GM19397 (cell line): Measurements from ENCODE around the gene TMEM98.
"Not testable (repeated sequence)": the region's sequence is repeated elsewhere in the genome, so short reads cannot be mapped to it uniquely, and the experiment has no call there.

ENCODE experiments used
- ATAC-seq: cut with Tn5 transposase; IDR thresholded peaks from one replicate; pipeline ENCODE4 v1.9.1; 2021; ENCODE audit warnings: mild to moderate bottlenecking, moderate library complexity; ENCODE audit not compliant: unreplicated experiment

Gene TMEM98

DNA sequence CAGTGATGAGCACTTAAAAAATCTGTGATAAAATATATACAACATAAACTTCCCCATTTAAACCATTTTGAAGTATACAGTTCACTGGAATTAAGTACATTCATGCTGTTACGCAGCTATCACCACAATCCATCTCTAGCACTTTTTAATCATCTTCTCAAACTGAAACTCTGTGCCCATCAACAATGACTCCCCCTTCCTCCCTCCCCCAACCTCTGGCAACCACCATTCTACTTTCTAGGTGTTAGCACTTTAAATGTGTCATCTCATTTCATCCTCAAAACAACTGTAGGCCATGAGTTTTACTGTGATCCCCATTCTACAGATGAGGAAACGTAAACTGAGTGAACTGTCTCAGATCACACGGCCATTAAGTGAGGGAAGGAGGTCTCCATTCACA lies 13.8 kb upstream of the TMEM98 start:
- no peak for ATAC-seq

DNA sequence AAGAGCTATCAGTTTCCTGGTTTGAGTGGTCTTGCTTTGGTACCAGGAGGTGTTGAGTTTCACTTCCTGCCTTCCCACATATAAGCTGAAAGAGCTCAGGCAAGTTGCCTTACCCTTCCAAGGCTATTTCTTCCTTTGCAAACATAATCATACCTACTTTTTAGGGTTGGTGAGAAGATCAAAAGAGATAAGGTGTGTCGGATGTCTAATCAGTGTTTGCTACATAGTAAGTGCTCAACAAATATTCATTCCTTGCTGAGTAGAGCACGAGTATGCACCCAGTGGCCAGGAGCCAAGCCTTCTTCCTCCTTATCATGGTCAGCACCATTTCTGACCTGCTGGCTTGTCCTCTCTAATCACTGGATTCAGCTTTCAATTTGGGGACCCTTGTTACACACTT lies 12.7 kb upstream of the TMEM98 start:
- no peak for ATAC-seq

DNA sequence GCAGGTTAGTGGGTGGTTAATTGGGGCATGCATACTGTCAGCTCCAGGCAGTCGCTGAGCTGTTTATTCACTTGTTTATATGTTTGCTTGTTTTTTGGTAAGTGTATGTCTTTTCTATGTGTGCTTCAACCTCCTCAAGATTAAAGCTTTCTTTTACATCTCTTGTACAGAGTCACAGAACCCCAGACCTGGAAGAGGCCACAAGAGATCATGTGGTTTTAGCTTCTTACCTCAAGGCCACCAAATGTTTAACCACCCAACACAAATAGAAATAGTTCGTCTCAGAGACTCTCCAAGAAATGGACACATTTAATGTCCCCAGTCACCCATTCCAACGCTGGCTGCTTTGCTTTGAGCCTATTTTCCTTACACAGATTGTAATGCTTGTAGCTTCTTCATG lies 11.8 kb upstream of the TMEM98 start:
- no peak for ATAC-seq

DNA sequence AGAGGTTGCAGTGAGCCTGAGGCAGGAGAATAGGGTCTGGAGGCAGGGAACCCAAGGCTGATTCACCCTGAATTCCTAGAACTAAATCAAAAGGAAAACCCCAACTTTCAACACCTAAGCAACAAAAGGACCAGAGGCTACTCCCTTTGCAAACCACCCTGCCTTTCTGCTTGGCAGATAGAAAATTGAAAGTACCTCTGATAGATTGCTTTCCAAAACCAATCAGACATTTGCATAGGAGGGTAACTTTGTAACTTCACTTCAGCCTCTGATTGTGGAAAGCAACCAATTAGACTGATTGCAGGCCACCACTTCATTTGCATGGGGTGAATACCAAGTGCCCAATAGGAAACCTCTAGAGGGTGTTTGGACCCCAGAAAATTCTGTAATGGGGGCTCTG lies 10.9 kb upstream of the TMEM98 start:
- ATAC-seq, result no peak

DNA sequence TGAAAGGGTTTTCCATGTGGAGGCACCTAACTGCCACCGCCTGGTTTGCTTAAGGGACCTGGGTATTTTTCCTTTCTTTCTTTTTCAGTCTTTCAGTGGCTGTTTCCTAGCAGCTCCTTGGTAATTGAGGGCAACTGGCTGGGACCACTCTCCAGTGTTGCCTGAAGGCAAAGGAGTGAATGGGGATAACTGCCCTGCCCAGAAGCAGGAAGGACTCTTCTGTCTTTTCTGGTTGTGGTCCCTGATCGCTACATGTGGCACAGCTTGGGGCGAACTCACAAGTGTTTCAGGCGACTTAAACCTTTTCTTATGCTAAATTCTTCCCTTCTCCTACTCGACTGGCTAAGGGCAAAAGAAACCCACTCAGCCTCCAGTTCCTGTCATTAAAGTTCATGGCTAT lies 10.1 kb upstream of the TMEM98 start:
- no peak for ATAC-seq

DNA sequence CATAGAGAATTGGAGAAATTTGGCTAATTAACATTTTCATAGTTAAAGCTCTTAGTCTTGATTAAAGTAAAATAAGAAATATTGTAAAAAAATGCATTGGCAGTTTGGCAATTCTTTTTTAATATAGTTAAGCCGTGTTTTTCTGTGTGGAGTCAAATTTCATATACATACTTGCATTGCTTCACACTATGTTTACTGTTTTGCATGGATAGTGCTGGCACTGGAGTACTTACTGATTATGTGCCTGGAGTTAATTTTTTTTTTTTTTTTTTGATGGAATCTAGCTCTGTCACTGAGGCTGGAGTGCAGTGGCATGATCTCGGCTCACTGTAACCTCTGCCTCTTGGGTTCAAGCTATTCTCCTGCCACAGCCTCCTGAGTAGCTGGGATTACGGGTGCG lies 8.1 kb upstream of the TMEM98 start:
- not testable (repeated sequence) for ATAC-seq

DNA sequence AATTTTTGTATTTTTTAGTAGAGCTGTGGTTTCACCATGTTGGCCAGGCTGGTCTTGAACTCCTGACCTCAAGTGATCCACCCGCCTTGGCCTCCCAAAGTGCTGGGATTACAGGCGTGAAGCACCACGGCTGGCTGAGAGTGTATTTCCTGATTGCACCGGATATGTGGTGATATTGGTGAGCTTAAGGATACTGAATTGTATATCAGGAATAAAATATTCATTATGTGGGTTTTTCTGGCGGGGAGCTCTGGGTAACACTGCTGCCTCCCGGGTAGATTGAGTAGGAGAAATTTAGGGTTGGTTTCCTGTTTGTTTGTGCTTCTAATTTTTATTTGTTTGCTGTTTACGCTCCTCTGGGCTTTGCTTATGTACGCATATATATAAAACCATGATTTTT lies 7.7 kb upstream of the TMEM98 start:
- no peak for ATAC-seq

DNA sequence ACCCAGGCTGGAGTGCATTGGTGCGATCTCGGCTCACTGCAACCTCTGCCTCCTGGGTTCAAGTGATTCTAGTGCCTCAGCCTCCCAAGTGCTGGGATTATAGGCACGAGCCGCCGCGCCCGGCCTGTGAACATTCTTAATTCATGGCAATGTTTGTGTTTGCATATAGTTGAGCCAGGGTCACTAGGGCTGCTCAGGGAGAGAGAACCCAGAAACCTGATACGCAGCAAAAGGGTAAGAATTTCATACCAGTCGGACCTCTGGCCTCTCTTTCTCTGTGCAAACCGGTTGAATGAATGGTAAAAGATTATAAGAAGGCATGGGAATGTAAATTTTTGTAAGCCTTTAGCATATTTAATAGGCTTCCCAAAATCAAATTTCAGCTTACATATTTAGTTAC lies 6.9 kb upstream of the TMEM98 start:
- ATAC-seq, result no peak

DNA sequence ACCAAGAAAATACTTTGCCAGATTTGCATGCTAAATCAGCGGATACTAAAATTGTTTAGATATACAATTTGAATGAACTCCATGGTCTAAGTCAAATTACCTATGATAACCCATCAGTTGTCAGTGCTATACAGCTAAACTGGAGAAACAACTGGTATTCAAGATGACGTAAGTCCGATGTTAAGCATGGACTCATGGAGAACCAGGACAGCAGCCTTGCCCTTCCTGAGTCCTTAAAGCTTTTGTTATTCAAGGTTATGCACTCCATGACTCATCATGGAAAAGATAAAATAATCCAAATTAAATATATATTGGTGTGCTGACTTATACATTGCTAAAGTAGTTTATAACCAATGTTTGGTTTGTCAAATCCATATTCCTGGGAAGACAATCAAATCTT lies 4.0 kb upstream of the TMEM98 start:
- not testable (repeated sequence) for ATAC-seq

DNA sequence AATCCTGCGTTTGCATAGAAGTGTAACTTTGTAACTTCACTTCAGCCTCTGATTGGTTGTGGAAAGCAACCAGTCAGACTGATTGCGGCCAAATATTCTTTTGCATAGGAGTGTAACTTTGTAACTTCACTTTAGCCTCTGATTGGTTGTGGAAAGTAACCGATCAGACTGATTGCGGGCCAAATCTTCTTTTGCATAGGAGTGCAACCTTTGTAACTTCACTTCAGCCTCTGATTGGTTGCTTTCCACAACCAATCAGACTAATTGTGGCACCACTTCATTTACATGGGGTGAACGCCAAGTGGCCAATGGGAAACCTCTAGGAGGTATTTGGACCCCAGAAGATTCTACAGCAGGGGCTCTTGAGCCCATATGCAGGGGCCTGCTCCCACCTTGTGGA lies 1.8 kb upstream of the TMEM98 start:
- ATAC-seq, result no peak

DNA sequence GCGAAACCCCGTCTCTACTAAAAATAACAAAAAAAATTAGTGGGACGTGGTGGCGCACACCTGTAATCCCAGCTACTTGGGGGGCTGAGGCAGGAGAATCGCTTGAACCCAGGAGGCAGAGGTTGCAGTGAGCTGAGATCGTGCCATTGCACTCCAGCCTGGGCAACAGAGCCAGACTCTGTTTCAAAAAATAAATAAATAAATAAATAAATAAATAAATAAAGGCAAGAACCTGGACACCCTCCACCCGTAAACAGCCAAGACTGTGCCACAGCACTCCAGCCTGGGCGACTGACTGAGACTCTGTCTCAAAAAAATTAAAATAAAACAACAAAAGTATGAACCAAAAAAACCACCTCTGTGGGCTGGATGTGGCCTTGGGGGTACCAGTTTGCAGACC lies 1.2 kb upstream of the TMEM98 start:
- not testable (repeated sequence) for ATAC-seq

DNA sequence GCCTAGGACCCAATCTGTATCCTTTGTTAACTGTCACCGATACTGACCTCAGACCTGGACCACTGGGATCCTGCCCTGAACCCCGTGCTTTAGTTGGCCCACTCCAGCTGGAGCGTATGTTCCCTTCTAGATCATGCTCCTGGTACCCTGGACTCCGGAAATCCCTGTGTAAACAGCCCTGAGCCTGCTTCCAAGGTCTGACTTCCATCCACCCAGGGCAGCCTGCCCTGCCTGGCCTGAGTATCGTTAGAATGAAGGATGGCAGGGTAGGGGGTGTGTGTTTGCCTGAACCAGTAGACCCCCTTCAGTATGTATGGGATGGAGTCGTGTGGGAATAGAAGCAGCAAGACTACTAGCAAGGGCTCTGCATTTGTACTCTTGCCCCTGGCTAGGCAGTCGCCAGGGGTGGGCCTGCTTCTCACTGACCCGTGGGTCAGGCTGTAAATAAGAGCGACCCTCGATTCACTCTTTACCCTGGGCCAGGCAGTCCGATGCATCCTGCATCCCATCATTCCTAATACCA lies 691 bp upstream of the TMEM98 start:
- ATAC-seq, result no peak

DNA sequence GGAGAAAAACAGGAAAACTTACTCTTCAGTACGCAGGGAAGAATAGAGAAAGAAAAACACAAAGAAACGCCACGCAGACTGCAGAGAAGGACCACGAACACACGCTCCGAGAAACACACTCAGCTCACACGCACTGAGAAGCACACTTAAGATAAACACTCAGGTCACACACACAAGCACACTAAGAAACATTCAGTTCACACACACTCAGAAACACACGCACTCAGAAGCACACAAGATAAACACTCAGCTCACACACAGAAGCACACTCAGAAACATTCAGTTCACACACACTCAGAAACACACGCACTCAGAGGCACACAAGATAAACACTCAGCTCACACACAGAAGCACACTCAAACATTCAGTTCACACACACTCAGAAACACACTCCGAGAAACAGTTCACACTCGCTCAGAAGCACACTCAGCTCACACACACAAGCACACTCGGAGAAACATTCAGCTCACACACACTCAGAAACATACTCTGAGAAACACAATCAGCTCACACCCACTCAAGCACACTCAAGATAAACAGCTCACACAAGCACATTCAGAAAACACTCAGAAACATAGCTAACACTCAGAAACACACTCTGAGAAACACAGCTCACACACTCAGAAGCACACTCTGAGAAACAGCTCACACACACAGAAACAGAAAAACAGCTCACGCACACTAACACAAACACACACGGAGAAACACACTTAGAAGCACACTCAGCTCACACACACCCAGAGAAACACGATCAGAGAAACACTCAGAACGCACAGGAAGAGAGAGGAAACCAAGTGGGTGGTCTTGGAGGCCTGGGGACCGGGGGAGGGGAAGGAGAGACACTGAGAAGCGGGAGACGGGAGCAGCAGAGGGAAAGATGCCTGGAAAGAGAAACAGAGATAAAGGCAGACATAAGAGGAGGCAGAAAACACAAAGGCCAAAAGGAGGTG lies 908 bp downstream of the TMEM98 start:
- no peak for ATAC-seq

DNA sequence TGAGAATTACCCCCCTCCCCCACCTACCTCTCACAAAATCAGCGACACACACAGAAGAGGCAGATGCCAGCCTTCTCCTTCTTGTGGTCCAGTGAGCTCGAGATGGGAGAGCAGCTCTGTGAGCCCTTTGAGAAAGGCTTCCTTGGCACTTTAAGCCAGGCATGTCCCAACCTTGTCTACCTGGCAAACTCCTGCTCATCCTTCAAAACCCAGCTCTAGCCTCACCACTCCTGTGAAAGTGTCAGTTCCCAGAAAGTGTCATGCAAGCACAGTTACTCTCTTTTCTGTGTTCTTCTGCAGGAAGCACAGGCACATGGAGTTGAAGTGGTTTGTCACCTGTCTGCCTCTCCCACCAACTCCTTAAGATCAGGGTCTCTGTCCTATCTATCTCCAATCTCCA lies 1.6 kb downstream of the TMEM98 start:
- ATAC-seq, result no peak

DNA sequence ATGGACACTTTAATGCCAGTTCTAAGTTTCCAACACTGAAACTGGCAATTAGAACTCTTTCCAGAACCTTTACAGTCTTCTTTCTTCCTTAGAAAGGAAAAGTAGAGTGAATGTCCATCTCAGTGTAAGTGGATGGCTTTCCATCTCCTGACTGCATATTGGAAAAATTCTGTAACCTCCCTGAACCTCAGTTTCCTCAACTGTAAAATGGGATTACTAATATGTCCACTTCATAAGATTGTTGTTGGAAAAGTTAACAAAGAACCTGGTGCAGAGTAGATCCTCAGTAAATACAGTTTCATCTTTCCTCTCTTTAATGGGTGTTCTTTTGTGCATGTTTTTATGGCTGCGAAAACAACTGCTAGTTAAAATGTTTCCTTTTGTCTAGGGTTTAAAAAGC lies 2.6 kb downstream of the TMEM98 start:
- no peak for ATAC-seq

DNA sequence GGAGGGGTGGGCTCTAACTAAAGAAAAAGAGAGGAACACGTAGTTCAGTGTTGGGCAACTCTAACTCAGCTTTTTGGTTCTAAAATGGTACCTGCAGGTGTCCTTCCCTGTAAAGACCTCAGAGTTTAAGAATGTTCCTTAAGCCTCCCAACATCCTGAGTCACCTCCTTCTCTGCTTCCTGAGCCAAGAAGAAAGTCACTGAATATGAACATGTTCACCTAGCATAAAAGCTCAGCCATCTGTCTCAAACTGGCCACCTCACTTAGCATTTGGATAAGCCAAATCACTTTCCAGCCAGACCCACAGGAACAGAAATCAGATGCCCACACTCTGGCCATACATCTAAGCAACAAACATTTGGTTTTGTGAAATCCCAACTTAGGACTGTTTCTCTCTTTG lies 3.7 kb downstream of the TMEM98 start:
- no peak for ATAC-seq

DNA sequence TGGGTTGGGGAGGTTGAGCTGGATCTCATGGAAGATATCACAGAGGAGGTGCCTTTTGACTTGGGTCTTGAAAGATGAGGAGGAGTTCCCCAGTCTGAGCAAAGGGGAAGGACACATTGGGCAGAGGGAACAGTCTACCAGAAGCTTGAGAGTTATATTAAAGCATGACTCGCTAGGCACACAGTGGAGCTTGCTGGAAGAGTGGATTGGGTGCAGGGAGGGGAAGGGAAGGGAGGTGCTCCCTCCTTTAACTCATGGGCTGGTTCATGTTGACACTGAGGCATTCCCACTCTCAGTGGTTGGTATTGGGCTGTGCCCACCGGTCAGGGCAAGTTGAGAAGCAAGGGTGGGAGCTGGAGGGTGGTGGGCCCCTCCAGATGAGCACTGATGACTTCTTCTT lies 5.9 kb downstream of the TMEM98 start:
- ATAC-seq, result no peak

DNA sequence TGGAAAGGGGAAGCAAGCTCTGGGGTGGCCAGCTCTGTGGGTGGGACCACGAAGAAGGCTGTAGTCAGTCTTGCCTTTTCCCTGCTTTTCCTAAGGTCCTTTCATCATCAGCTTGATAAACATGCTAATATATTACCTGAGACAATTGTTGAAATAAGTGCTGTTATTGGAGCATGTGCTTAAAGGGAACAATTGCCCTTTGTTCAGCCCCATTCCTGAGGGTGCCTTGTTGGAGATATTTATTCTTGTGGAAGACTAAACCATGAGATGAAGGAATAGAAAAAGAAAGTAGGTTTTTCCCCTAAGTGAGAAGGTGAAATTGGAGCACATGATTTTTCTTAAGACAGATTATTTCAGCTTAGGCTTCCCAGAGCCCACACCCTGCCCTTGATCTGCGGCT lies 7.8 kb downstream of the TMEM98 start:
- ATAC-seq, result no peak

DNA sequence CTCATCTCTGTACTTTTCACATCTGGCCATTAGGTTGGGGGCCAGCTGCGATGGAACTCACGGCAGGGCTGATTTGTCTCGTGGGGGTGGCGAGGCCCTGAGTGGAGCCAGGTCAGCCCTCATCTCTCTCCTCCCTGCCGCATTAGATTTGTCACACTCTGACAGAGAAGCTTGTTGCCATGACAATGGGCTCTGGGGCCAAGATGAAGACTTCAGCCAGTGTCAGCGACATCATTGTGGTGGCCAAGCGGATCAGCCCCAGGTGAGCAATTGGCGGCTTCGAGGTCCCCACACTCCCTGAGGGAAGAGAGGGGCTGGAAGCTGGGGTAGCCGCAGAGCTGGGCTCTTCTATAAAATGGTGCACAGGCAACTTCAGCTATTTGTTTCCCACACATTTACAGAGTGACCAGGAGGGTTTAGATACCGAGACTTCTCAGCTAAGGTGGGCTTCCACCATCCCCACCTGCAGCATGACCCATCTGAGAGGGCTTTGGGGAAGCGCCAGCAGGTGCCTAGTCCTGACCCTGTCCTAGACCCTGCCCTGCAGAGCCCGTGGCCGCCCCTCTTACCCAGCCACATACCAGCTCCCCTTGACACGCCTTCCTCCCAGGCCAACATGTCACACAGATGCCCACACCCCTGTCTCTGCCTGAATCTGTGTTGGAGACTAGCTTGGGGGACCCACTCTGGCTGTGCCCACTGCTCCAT lies 8.4 kb downstream of the TMEM98 start:
- ATAC-seq, result no peak

DNA sequence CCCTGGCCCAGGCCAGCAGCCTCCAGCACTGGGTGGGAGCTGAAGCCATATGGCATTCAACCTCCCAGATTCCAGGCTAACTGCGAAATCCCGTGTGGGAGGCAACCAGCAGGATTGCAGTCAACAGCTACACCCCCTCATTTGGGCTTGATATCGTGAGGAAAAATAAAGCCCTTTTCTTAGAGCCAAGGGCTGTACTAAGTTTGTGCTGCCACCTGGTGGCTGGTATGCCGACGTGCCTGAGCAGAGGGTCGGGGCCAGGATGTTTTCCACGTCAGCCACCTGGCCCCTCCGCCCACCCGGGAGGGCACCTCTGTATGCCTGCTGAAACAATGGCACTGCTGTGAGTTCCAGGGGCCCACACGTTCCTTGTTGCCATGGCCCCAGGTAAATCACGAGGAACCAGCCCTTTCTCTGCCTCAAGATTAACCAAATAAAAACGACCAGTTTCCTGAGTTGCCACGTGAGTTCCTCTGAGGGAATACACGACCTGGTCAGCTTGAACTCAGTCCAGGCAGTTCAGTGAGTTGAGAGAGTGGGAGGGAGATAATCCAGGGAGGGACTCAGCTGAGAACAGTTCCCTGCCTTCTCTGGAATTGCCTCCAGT lies 9.0 kb downstream of the TMEM98 start:
- no peak for ATAC-seq

DNA sequence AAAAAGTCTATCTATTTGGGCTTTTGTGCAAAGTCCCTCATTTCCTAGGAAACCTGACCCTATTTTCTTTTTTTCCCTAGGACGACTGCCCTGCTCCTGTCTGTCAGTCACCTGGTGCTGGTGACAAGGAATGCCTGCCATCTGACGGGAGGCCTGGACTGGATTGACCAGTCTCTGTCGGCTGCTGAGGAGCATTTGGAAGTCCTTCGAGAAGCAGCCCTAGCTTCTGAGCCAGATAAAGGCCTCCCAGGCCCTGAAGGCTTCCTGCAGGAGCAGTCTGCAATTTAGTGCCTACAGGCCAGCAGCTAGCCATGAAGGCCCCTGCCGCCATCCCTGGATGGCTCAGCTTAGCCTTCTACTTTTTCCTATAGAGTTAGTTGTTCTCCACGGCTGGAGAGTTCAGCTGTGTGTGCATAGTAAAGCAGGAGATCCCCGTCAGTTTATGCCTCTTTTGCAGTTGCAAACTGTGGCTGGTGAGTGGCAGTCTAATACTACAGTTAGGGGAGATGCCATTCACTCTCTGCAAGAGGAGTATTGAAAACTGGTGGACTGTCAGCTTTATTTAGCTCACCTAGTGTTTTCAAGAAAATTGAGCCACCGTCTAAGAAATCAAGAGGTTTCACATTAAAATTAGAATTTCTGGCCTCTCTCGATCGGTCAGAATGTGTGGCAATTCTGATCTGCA lies 12.9 kb downstream of the TMEM98 start:
- ATAC-seq, result no peak
